Suppressor macrophage treated with lipopolysaccharide for 1 hour (primary cell): ENCODE results near the gene CNIH4.
"Not testable (repeated sequence)": the region's sequence is repeated elsewhere in the genome, so short reads cannot be mapped to it uniquely, and the experiment has no call there.

Experiments
- DNase-seq, 3 donors: peaks; one replicate each; pipeline ENCODE4 v3.0.0-alpha.2; 2020 to 2022

CNIH4 gene

DNA sequence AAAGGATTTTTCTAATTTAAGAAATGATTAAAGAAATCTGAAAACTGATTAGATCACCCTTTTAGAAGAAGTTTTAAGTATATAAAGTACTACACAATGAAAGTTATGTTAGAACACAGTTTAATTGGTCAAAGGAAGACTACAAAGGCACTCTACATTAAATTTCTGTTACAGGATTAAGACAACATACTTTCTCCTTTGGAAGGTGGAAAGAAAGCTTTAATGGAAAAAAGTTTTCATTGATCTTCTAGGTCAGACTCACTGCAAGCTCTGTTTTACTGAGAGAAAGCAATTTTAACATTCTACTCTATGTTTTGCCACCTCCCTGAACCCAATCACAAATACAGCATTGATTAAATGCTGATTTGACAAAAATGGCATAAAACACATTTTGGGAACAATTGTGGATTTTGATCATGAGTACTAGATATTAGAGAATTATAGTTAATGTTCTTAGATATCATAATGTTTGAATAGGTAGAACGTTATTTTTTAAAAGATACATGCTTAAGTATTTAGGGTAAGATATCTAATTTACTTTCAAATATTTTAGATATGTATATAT lies 45.9 kb downstream of the CNIH4 start:
- DNase-seq: no peak

DNA sequence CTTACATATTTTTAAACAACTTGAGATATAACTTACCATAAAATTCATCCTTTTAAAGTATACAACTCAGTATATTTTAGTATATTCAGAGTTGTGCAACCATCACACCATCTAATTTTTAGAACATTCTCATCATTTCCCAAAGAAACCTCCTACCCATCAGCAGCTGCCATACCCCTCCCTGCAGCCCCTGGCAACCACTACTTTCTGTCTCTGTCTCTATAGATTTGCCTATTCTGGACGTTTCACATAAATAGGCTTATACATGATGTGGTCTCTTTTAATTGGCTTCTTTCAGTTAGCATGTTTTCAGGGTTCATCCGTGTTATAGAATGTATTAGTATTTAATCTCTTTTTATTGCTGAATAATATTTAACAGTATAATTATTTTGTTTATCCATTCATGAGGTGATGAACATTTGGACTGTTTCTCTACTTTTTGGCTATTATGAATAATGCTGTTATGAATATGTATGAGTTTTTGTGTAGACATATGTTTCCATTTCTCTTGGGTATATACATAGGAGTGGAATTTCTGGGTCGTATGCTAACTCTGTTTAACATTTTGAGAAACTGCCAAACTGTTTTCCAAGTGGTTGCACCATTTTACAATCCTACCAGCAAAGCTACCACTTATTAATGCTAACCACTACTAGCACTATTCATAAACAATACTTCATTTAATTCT lies 48.4 kb downstream of the CNIH4 start:
- no peak for DNase-seq

DNA sequence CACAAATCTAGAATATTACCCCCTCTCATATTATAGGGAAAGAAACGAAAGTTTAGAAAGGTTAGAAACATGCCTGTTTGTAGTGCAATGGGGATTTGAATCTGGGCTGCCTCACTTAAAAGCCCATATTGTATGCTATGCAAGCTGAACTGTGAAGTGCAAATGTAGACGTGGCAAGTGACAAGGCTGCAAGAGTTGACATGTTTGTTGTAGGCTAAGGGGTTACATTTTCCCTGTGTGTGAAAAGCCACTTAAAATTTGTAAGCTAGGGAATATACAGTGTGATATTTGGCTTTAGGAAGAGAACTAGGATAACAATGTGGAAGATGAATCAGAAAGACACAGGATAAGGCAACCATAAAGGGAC lies 48.9 kb downstream of the CNIH4 start:
- no peak for DNase-seq

DNA sequence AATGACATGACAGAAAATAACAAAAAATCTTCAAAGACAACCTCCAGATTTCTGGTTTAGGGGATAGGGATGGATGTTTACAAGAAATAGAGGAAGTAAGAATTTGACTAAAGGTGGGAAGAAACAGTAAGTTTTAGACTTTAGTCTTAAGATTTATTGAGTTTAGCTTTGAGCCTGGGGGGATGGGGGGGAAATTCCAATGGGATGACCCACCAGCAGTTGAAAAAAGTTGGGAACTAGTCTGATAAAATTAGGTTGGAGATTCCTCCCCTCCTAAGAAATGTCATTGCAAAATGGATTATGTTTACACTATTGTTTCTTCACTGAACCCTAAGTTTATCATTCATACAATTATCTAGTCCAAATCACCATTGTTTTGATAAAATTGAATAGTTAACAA lies 49.5 kb downstream of the CNIH4 start:
- no peak for DNase-seq

DNA sequence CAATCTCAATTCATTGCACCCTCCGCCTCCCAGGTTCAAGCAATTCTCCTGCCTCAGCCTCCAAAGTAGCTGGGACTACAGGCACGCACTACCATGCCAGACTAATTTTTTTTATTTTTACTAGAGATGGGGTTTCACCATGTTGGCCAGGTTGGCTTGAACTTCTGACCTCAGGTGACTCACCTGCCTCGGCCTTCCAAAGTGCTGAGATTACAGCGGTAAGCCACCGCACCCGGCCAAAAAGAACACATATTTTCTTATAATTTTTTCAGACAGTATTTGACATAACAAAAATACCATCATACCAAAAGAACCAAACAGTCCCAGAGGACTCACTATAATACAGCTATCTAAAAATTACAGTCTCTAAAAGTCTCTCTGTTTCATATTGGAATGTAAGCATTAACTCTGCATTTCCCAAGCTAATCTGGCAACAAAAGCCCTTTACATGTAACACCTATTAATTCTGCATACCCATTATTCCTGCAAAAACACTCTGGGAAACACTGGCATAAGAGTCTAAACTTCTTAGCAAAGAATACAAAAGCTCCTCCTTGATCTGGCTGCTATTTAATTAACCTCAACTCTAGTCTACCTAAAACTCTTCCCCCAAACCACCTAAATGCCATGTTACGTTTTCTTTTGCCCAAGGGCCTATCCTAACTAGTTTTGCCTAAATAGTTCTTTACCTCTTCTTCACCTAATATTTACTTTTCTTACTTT lies 51.1 kb downstream of the CNIH4 start:
- DNase-seq: no peak

DNA sequence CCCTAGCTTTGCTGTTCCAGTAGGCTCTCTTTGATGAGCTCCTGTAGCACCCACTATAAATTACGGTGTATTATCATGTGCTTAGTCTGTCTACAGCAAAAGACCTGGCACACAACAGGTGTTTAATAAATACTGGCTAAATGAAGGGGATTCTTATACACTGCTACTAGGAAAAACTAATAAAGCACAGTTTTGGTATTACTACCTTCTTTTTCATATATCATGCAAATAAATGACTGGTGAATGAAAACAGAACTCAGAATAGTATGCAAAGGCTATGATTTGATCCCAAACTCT lies 51.6 kb downstream of the CNIH4 start:
- no peak for DNase-seq

DNA sequence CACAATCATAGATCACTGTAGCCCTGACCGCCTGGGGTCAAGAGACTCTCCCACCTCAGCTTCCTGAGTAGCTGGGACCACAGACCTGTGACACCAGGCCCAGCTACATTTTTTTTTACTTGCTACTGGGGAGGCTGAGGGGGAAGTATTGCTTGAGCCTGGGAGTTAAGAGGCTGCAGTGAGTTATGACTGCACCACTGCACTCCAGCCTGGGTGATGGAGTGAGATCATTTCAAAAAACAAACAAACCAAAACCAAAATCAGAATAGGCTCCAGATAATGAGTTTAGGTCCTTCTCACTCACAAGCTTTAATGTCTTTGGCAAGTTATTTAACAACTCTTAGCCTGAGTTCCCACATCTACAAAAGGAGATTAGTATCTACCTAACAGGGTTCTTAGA lies 55.1 kb downstream of the CNIH4 start:
- DNase-seq: no peak

DNA sequence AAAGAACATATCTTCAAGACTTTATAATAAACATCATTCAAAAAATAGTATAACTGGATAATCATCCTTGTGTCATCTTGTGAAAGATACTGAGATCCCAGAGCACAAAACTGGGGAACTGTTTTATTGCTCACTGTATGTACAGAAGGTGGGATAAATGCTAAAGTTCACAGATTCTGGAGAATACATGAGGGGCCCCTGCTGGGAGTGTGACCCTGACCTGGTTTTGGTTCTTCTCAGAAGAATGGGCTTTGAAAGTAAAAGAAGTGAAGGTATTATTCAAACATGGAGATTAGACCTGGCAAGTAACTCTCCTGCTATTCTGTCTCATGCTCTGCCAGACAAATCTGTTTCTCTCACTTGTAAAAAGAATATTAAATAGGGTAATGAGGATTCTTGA lies 63.4 kb downstream of the CNIH4 start:
- DNase-seq: no peak

DNA sequence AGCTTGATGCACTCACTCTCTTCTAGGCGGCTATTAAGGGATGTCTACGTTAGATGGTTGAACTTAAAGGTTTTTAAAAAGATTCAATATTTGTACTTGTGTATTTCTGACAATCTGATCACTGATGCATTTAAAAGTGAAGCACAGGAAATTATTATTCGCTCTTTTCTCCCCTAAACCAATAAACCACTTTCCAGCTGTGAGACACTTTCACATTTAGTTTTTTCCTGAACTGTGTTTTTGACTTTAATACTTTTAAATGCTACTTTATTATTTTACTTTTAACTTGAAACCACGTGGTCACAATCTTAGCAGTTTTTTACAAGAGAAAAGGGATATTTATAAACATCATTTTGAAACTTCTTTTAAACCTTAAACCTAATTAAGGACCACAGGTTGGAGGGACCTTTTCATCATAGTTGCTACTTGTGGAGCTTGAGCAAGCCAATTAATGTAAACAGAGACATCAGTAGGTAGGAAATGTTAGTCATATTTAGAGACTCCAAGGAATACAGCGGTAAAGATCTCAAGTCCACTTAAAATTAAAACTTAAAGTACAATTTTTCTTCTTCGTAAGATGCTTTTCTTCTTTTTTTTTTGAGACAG lies 68.7 kb downstream of the CNIH4 start:
- DNase-seq: no peak

DNA sequence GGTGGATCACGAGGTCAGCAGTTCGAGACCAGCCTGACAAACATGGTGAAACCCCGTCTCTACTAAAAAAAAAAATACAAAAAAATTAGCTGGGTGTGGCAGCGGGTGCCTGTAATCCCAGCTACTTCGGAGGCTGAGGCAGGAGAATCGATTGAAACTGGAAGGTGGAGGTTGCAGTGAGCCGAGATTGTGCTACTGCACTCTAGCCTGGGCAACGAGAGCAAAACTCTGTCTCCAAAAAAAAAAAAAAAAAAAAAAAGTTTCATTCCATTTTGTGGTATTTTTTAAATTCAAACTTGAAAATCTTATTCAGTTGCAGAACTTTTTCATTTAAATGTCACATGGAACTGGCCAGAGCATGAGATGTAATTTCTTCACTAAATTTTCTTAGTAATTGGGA lies 70.2 kb downstream of the CNIH4 start:
- not testable (repeated sequence) for DNase-seq

DNA sequence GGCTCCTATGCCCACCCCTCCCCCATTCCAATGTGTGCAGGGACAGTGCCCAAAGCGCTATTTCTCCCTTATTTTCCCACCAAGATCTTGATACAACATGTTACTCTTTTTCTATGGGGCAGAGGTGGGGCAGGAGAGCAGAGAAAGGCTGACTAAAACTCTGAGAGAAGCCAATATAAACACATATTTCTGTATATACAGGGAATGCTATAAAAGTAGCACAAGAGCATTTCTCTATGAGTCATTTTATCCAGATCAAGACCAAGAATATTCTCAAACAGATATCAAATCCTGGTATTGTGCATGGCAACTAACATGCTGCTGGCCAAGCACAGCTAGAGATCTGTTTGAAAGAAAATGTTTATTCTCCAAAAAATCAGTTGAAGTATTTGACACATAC lies 70.7 kb downstream of the CNIH4 start:
- no peak for DNase-seq

DNA sequence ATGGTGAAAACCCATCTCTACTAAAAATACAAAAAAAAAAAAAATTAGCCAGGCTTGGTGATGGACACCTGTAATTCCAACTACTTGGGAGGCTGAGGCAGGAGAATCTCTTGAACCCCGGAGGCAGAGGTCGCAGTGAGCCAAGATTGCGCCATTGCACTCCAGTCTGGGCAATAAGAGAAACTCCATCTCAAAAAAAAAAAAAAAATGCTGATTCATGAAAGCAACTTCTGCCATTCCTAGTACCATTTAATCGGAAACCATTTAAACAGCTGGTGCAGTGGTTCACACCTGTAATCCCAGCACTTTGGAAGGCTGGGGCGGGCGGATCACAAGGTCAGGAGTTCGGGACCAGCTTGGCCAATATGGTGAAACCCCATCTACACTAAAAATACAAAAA lies 72.0 kb downstream of the CNIH4 start:
- DNase-seq: peak in 1 of 3 donors; percentile 24
